ENCODE data around the gene MLLT6. TPM values are rescaled to one million over a fixed set of nuclear protein-coding genes. Genes with fewer than 3 reads are reported as not detected.

Gene MLLT6
- total RNA-seq, 1 experiment from 2014 or later = 48.0 TPM

DNA sequence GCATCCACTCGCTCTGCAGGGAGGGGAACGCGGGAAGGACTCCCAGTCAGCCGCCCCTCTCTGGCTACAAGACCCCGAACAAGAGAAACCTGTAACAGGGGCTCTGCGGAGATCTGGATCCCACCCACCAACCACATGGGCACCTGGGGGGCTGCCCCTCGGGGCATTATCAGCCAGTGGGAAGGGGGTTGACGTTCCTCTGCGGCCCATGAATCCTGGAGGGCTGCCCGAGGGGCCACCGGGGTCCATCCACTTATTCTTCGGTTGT, 44.9 kb downstream of the MLLT6 start:
- TF ChIP-seq, protein P1, sequence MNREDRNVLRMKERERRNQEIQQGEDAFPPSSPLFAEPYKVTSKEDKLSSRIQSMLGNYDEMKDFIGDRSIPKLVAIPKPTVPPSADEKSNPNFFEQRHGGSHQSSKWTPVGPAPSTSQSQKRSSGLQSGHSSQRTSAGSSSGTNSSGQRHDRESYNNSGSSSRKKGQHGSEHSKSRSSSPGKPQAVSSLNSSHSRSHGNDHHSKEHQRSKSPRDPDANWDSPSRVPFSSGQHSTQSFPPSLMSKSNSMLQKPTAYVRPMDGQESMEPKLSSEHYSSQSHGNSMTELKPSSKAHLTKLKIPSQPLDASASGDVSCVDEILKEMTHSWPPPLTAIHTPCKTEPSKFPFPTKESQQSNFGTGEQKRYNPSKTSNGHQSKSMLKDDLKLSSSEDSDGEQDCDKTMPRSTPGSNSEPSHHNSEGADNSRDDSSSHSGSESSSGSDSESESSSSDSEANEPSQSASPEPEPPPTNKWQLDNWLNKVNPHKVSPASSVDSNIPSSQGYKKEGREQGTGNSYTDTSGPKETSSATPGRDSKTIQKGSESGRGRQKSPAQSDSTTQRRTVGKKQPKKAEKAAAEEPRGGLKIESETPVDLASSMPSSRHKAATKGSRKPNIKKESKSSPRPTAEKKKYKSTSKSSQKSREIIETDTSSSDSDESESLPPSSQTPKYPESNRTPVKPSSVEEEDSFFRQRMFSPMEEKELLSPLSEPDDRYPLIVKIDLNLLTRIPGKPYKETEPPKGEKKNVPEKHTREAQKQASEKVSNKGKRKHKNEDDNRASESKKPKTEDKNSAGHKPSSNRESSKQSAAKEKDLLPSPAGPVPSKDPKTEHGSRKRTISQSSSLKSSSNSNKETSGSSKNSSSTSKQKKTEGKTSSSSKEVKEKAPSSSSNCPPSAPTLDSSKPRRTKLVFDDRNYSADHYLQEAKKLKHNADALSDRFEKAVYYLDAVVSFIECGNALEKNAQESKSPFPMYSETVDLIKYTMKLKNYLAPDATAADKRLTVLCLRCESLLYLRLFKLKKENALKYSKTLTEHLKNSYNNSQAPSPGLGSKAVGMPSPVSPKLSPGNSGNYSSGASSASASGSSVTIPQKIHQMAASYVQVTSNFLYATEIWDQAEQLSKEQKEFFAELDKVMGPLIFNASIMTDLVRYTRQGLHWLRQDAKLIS (CRISPR knock-in tag; IDR thresholded peaks at IDR 0.05; ENCODE audit: borderline replicate concordance) = no peak
- TF ChIP-seq ZNF671 (CRISPR knock-in tag; IDR thresholded peaks at IDR 0.05) (no peak), TEAD1 (CRISPR knock-in tag; IDR thresholded peaks at IDR 0.05) (no peak), ZNF281 (CRISPR knock-in tag; IDR thresholded peaks at IDR 0.05) (no peak), ZBTB21 (CRISPR knock-in tag; IDR thresholded peaks at IDR 0.05; ENCODE audit: borderline replicate concordance) (no peak), NFYB (CRISPR knock-in tag; conservative IDR thresholded peaks at IDR 0.05; ENCODE audit: low read depth) (no peak), PREB (CRISPR knock-in tag; IDR thresholded peaks at IDR 0.05; ENCODE audit: borderline replicate concordance) (no peak), CBFB (CRISPR knock-in tag; IDR thresholded peaks at IDR 0.05; ENCODE audit: low read depth) (no peak), TP53 (CRISPR knock-in tag; IDR thresholded peaks at IDR 0.05) (peak; percentile 41; the same call in 1 of the 2 replicates)
- TF ChIP-seq, protein P2, sequence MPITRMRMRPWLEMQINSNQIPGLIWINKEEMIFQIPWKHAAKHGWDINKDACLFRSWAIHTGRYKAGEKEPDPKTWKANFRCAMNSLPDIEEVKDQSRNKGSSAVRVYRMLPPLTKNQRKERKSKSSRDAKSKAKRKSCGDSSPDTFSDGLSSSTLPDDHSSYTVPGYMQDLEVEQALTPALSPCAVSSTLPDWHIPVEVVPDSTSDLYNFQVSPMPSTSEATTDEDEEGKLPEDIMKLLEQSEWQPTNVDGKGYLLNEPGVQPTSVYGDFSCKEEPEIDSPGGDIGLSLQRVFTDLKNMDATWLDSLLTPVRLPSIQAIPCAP (CRISPR knock-in tag; IDR thresholded peaks at IDR 0.05) = 0 out of 2 replicates have a peak, but pooled peaks have one; percentile 8
- TF ChIP-seq, protein P3, sequence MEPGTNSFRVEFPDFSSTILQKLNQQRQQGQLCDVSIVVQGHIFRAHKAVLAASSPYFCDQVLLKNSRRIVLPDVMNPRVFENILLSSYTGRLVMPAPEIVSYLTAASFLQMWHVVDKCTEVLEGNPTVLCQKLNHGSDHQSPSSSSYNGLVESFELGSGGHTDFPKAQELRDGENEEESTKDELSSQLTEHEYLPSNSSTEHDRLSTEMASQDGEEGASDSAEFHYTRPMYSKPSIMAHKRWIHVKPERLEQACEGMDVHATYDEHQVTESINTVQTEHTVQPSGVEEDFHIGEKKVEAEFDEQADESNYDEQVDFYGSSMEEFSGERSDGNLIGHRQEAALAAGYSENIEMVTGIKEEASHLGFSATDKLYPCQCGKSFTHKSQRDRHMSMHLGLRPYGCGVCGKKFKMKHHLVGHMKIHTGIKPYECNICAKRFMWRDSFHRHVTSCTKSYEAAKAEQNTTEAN (CRISPR knock-in tag; IDR thresholded peaks at IDR 0.05) = 0 out of 2 replicates have a peak, but pooled peaks have one; percentile 11
- H3K4me3 Mint-ChIP-seq = peak overlapping the region; percentile 97
- ChIA-PET CTCF (interaction anchor here (0.8 to 4.4 kb wide), 3 partner anchors 11 to 63 kb away, joined by 5 to 45 read pairs (median 7); no protein-coding TSS in a partner anchor), POLR2A (interaction anchor here (1.6 kb wide), 1 partner anchor 45 kb away, joined by 6 read pairs; the partner anchor contains the start of gene MLLT6)
- peaks cover 11% of the 10 kb centered on the region for H3K36me3 Mint-ChIP-seq
- DNase-seq (ENCODE audit: low spot score) = no peak
- peak overlapping the region; percentile 90 for H3K27ac Mint-ChIP-seq
- peaks cover 34% of the 10 kb centered on the region for H3K4me1 Mint-ChIP-seq
- ATAC-seq = no peak
- H3K27me3 Mint-ChIP-seq (ENCODE audit: low read depth) = peaks cover 2% of the 10 kb centered on the region
- no peaks in the 10 kb centered on the region for H3K9me3 Mint-ChIP-seq

- DNase-seq (ENCODE audit: low spot score) (peak; percentile 57), ATAC-seq (no peak)
- TF ChIP-seq ATF1 (CRISPR knock-in tag; IDR thresholded peaks at IDR 0.05) = no peak
- TF ChIP-seq PREB (CRISPR knock-in tag; IDR thresholded peaks at IDR 0.05; ENCODE audit: borderline replicate concordance) = no peak
- no peak for TF ChIP-seq ZNF416 (CRISPR knock-in tag; IDR thresholded peaks at IDR 0.05)
- no peak for TF ChIP-seq PRRX2 (CRISPR knock-in tag; IDR thresholded peaks at IDR 0.05)
- TF ChIP-seq ARID4B (CRISPR knock-in tag; IDR thresholded peaks at IDR 0.05; ENCODE audit: borderline replicate concordance) = no peak
- ChIA-PET POLR2A (no interaction called here), CTCF (interaction anchor here (1.0 to 4.4 kb wide), 4 partner anchors 15 to 192 kb away, joined by 3 to 45 read pairs (median 5); no protein-coding TSS in a partner anchor)
- Mint-ChIP-seq H3K27ac (peak overlapping the region; percentile 90), H3K4me1 (peaks cover 29% of the 10 kb centered on the region), H3K4me3 (peak overlapping the region; percentile 97), H3K27me3 (ENCODE audit: low read depth) (peaks cover 2% of the 10 kb centered on the region), H3K36me3 (peaks cover 11% of the 10 kb centered on the region), H3K9me3 (no peaks in the 10 kb centered on the region)
These were observed 45.4 kb downstream of the MLLT6 start for GRCh38 chr17:38750312-38751121.
